ENCODE results near the gene TGFA. TPM values are rescaled to one million over a fixed set of nuclear protein-coding genes. Genes with fewer than 3 reads are reported as not detected.

The TGFA gene
- total RNA-seq, 2 donors from 2014 or later: 2.0 to 3.2 TPM

DNA sequence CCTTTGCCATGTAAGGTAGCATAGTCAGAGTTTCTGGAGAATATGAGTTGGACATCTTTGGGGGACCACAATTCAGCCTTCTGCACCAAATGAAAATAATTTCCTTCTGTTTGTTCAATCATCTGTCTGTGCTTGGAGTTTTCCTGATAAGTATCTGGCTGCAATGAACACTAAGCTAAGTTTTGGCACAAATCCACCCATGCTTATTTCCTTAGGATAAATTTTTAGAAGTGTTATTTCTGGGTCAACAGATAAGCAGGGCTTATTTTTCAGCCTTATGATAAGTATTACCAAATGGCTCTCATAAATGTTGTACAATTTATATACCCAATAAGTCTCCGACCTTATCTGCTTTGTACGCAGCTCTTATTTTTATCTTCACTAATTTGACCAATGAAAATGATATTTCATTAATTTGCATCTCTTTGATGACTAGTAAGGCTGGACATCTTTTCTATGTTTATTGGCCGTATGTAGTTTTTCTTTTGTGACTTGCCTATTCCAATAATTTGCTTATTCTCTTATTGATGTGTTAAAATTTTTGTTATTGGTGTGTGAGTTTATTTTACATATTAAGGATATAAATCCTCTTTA, 59.2 kb downstream of the TGFA start:
- no peak overlapping the region for H3K27ac ChIP-seq (ENCODE audit: low read depth, low read length)
- no peaks in the 10 kb centered on the region for H3K9me3 Mint-ChIP-seq
- H3K36me3 ChIP-seq (ENCODE audit: control insufficient read depth, insufficient read depth, low read length): no peaks in the 10 kb centered on the region
- H3K27me3 Mint-ChIP-seq (ENCODE audit: insufficient read depth): peaks cover 2% of the 10 kb centered on the region
- H3K4me1 Mint-ChIP-seq: peaks cover 5% of the 10 kb centered on the region
- no peak overlapping the region for H3K4me3 ChIP-seq (ENCODE audit: low read length)
- no peaks in the 10 kb centered on the region for H3K9me3 ChIP-seq (ENCODE audit: control insufficient read depth, low read length)
- H3K36me3 Mint-ChIP-seq (ENCODE audit: low read depth): no peaks in the 10 kb centered on the region
- TF ChIP-seq, protein P1, sequence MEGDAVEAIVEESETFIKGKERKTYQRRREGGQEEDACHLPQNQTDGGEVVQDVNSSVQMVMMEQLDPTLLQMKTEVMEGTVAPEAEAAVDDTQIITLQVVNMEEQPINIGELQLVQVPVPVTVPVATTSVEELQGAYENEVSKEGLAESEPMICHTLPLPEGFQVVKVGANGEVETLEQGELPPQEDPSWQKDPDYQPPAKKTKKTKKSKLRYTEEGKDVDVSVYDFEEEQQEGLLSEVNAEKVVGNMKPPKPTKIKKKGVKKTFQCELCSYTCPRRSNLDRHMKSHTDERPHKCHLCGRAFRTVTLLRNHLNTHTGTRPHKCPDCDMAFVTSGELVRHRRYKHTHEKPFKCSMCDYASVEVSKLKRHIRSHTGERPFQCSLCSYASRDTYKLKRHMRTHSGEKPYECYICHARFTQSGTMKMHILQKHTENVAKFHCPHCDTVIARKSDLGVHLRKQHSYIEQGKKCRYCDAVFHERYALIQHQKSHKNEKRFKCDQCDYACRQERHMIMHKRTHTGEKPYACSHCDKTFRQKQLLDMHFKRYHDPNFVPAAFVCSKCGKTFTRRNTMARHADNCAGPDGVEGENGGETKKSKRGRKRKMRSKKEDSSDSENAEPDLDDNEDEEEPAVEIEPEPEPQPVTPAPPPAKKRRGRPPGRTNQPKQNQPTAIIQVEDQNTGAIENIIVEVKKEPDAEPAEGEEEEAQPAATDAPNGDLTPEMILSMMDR (conservative IDR thresholded peaks at IDR 0.05): no peak
- WGBS, 2 experiments (ENCODE audit: insufficient coverage in 1 of 2, insufficient read length in 1 of 2): 98% methylated on average over 3 of the region's 3 CpGs; no CpG with 5 or more reads in 1 of the 2 experiments
- no peak overlapping the region for H3K27ac Mint-ChIP-seq
- no peaks in the 10 kb centered on the region for H3K4me1 ChIP-seq (ENCODE audit: control insufficient read depth, insufficient read depth, low read length)
- H3K27me3 ChIP-seq (ENCODE audit: control insufficient read depth, insufficient read depth, low read length, poor library complexity, severe bottlenecking): peaks cover 6% of the 10 kb centered on the region
- H3K4me3 Mint-ChIP-seq: no peak overlapping the region
- no peak for DNase-seq
- H3K9ac ChIP-seq (ENCODE audit: extremely low read depth, low read length, poor library complexity, severe bottlenecking): no peak overlapping the region

DNA sequence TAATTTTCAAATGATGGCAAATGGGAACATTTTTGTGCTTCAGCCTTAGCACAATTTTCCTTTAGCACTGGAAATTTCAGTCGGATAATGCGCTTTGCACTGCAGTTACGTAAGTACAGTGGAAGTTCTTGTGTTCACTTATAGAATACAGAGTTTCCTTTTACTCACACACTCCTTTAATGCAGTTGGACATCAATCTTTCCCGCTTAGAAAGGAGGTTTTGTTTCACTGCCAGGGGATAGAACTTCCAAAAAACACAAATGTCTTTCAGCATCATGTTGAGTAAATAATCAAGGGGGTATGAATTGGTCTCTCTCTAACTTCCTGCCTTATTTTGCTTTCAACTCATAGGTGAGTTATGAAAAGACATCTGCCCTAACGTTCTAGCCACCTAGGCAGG, 63.2 kb downstream of the TGFA start:
- no peak overlapping the region for H3K9ac ChIP-seq (ENCODE audit: extremely low read depth, low read length, poor library complexity, severe bottlenecking)
- Mint-ChIP-seq H3K27ac (no peak overlapping the region), H3K36me3 (ENCODE audit: low read depth) (no peaks in the 10 kb centered on the region), H3K4me1 (peaks cover 9% of the 10 kb centered on the region), H3K9me3 (no peaks in the 10 kb centered on the region), H3K4me3 (no peak overlapping the region), H3K27me3 (ENCODE audit: insufficient read depth) (no peaks in the 10 kb centered on the region)
- no peak for DNase-seq
- TF ChIP-seq, protein P1 (conservative IDR thresholded peaks at IDR 0.05): no peak
- H3K4me1 ChIP-seq (ENCODE audit: control insufficient read depth, insufficient read depth, low read length): no peaks in the 10 kb centered on the region
- no peaks in the 10 kb centered on the region for H3K9me3 ChIP-seq (ENCODE audit: control insufficient read depth, low read length)
- no peaks in the 10 kb centered on the region for H3K36me3 ChIP-seq (ENCODE audit: control insufficient read depth, insufficient read depth, low read length)
- 89 to 100% methylated on average over 3 to 5 of the region's 5 CpGs for WGBS, 2 experiments (ENCODE audit: insufficient coverage in 1 of 2, insufficient read length in 1 of 2)
- no peaks in the 10 kb centered on the region for H3K27me3 ChIP-seq (ENCODE audit: control insufficient read depth, insufficient read depth, low read length, poor library complexity, severe bottlenecking)
- H3K4me3 ChIP-seq (ENCODE audit: low read length): no peak overlapping the region
- H3K27ac ChIP-seq (ENCODE audit: low read depth, low read length): no peak overlapping the region

DNA sequence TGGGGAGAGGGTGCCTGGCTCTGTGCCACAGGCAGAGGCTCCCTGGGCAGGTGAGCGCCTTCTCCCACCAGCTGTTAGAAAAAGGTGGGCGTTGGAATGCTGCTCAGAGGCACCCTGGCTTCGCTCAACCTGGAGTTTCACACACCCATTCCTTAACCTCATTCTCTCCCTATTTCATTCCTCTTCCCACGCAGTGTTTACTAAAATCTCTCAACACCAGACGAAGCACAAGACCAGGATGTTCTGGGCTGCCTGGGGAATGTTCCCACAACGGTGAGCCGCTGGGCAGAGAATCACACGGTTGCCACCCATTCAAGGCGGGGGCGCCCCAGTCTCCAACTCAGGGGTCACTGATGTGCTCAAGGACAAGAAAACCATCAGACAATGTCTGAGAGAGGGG, 64.5 kb downstream of the TGFA start:
- Mint-ChIP-seq H3K36me3 (ENCODE audit: low read depth) (no peaks in the 10 kb centered on the region), H3K9me3 (no peaks in the 10 kb centered on the region), H3K4me3 (no peak overlapping the region), H3K27me3 (ENCODE audit: insufficient read depth) (peaks cover 4% of the 10 kb centered on the region), H3K27ac (no peak overlapping the region), H3K4me1 (peaks cover 9% of the 10 kb centered on the region)
- TF ChIP-seq, protein P1 (conservative IDR thresholded peaks at IDR 0.05): no peak
- no peaks in the 10 kb centered on the region for H3K4me1 ChIP-seq (ENCODE audit: control insufficient read depth, insufficient read depth, low read length)
- no peak overlapping the region for H3K27ac ChIP-seq (ENCODE audit: low read depth, low read length)
- 84 to 89% methylated on average over 8 to 10 of the region's 10 CpGs for WGBS, 2 experiments (ENCODE audit: insufficient coverage in 1 of 2, insufficient read length in 1 of 2)
- no peak overlapping the region for H3K9ac ChIP-seq (ENCODE audit: extremely low read depth, low read length, poor library complexity, severe bottlenecking)
- H3K36me3 ChIP-seq (ENCODE audit: control insufficient read depth, insufficient read depth, low read length): no peaks in the 10 kb centered on the region
- H3K27me3 ChIP-seq (ENCODE audit: control insufficient read depth, insufficient read depth, low read length, poor library complexity, severe bottlenecking): no peaks in the 10 kb centered on the region
- H3K9me3 ChIP-seq (ENCODE audit: control insufficient read depth, low read length): no peaks in the 10 kb centered on the region
- H3K4me3 ChIP-seq (ENCODE audit: low read length): no peak overlapping the region
- DNase-seq: no peak
